Inferior parietal cortex (tissue), 1 donor: ENCODE results near the gene TBP.
"Not testable (repeated sequence)": the region's sequence is repeated elsewhere in the genome, so short reads cannot be mapped to it uniquely, and the experiment has no call there.

ENCODE experiments used
- DNase-seq: peaks from one replicate; pipeline ENCODE4 v3.0.0-alpha.2; 2016; ENCODE audit errors: extremely low spot score

The TBP gene

GRCh38 chr6:170605574-170606259 lies 51.5 kb downstream of the TBP start:
- no peak for DNase-seq

GRCh38 chr6:170609225-170609624 lies 55.1 kb downstream of the TBP start:
- not testable (repeated sequence) for DNase-seq

GRCh38 chr6:170612256-170612804 lies 58.2 kb downstream of the TBP start:
- DNase-seq, result not testable (repeated sequence)

GRCh38 chr6:170616020-170616554 lies 61.9 kb downstream of the TBP start:
- not testable (repeated sequence) for DNase-seq
